Measurements from ENCODE around the gene ALDH1L1. TPM values are rescaled to one million over a fixed set of nuclear protein-coding genes. Genes with fewer than 3 reads are reported as not detected.

Gene ALDH1L1
- total and polyA plus RNA-seq, 7 experiments from 2014 or later, result not detected

- CTCF ChIA-PET, result no interaction called here
- Histone ChIP-seq H3K9me3 (ENCODE audit: control insufficient read depth in 2 of 3, low read length in 3 of 3) (no peaks in the 10 kb centered on the region), H3K27me3 (ENCODE audit: control insufficient read depth in 2 of 2, insufficient read depth in 2 of 2, low read length in 2 of 2) (no peaks in the 10 kb centered on the region), H3K36me3 (ENCODE audit: control insufficient read depth in 2 of 3, insufficient read depth in 3 of 3, low read length in 3 of 3) (no peaks in the 10 kb centered on the region), H3K4me3 (ENCODE audit: low read length) (no peak overlapping the region), H3K27ac (ENCODE audit: low read depth, low read length) (no peak overlapping the region), H3K4me1 (ENCODE audit: control insufficient read depth in 2 of 2, insufficient read depth in 2 of 2, low read length in 2 of 2) (no peaks in the 10 kb centered on the region)
- Mint-ChIP-seq H3K36me3 (no peaks in the 10 kb centered on the region), H3K4me3 (no peak overlapping the region), H3K27me3 (peaks cover 19 to 33% (median 28%) of the 10 kb centered on the region in 5 donors), H3K9me3 (peaks cover 0 to 1% (median 0%) of the 10 kb centered on the region in 11 donors), H3K27ac (no peak overlapping the region), H3K4me1 (peaks cover 0 to 5% (median 1%) of the 10 kb centered on the region in 7 donors)
- intact Hi-C loops (cut with micrococcal nuclease), result no loop called here
- DNase-seq (no peak), ATAC-seq (no peak)
- POLR2A ChIA-PET, result no interaction called here
These were observed 5.9 kb upstream of the ALDH1L1 start for GRCh38 chr3:126186271-126186670.

- ATAC-seq, result no peak
- Histone ChIP-seq H3K36me3 (ENCODE audit: control insufficient read depth in 2 of 3, insufficient read depth in 3 of 3, low read length in 3 of 3) (no peaks in the 10 kb centered on the region), H3K4me1 (ENCODE audit: control insufficient read depth in 2 of 2, insufficient read depth in 2 of 2, low read length in 2 of 2) (no peaks in the 10 kb centered on the region), H3K27me3 (ENCODE audit: control insufficient read depth in 2 of 2, insufficient read depth in 2 of 2, low read length in 2 of 2) (no peaks in the 10 kb centered on the region), H3K4me3 (ENCODE audit: low read length) (no peak overlapping the region), H3K27ac (ENCODE audit: low read depth, low read length) (no peak overlapping the region), H3K9me3 (ENCODE audit: control insufficient read depth in 2 of 3, low read length in 3 of 3) (no peaks in the 10 kb centered on the region)
- Mint-ChIP-seq H3K36me3 (no peaks in the 10 kb centered on the region), H3K27me3 (peaks cover 30 to 44% (median 38%) of the 10 kb centered on the region in 5 donors), H3K4me1 (peaks cover 0 to 10% (median 7%) of the 10 kb centered on the region in 7 donors), H3K9me3 (peaks cover 0 to 3% (median 0%) of the 10 kb centered on the region in 11 donors), H3K27ac (no peak overlapping the region), H3K4me3 (no peak overlapping the region)
- intact Hi-C loops (cut with micrococcal nuclease), result no loop called here
- POLR2A ChIA-PET, result no interaction called here
- CTCF ChIA-PET, result no interaction called here
- DNase-seq, result no peak
These were observed 4.1 kb upstream of the ALDH1L1 start for GRCh38 chr3:126184465-126185000.

DNA sequence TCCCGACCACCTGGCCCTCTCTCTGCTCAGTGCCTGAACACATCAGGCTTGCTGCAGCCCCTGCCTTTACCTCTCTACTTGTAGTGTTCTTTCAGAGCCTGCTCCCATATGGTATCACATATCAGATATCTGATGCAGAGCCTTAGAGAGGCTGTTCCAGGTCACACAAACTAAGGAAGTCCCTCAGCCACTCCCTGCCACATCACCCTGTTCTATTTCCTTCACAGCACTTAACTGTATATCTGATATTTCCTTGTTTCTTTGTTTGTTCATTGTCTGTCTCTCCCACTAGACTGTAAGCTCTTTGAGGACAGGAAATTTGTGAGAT is 976 bp upstream of the ALDH1L1 start:
- ATAC-seq (no peak), DNase-seq (no peak)
- Mint-ChIP-seq H3K4me3 (peak overlapping the region in 2 of 10 donors; percentile 1 to 7), H3K27me3 (peaks cover 36 to 49% (median 44%) of the 10 kb centered on the region in 5 donors), H3K36me3 (no peaks in the 10 kb centered on the region), H3K4me1 (peaks cover 0 to 10% (median 7%) of the 10 kb centered on the region in 7 donors), H3K27ac (no peak overlapping the region), H3K9me3 (peaks cover 0 to 3% (median 0%) of the 10 kb centered on the region in 11 donors)
- no peaks in the 10 kb centered on the region for H3K4me1 ChIP-seq (ENCODE audit: control insufficient read depth in 2 of 2, insufficient read depth in 2 of 2, low read length in 2 of 2)
- intact Hi-C loops (cut with micrococcal nuclease), result no loop called here
- no peak overlapping the region for H3K4me3 ChIP-seq (ENCODE audit: low read length)
- POLR2A ChIA-PET, result no interaction called here
- CTCF ChIA-PET, result no interaction called here
- H3K27ac ChIP-seq (ENCODE audit: low read depth, low read length), result no peak overlapping the region
- no peaks in the 10 kb centered on the region for H3K36me3 ChIP-seq (ENCODE audit: control insufficient read depth in 2 of 3, insufficient read depth in 3 of 3, low read length in 3 of 3)
- no peaks in the 10 kb centered on the region for H3K9me3 ChIP-seq (ENCODE audit: control insufficient read depth in 2 of 3, low read length in 3 of 3)
- no peaks in the 10 kb centered on the region for H3K27me3 ChIP-seq (ENCODE audit: control insufficient read depth in 2 of 2, insufficient read depth in 2 of 2, low read length in 2 of 2)

- H3K36me3 Mint-ChIP-seq, result no peaks in the 10 kb centered on the region
- Histone ChIP-seq H3K9me3 (ENCODE audit: control insufficient read depth in 2 of 3, low read length in 3 of 3) (no peaks in the 10 kb centered on the region), H3K4me1 (ENCODE audit: control insufficient read depth in 2 of 2, insufficient read depth in 2 of 2, low read length in 2 of 2) (no peaks in the 10 kb centered on the region), H3K27ac (ENCODE audit: low read depth, low read length) (no peak overlapping the region), H3K4me3 (ENCODE audit: low read length) (no peak overlapping the region), H3K36me3 (ENCODE audit: control insufficient read depth in 2 of 3, insufficient read depth in 3 of 3, low read length in 3 of 3) (no peaks in the 10 kb centered on the region), H3K27me3 (ENCODE audit: control insufficient read depth in 2 of 2, insufficient read depth in 2 of 2, low read length in 2 of 2) (no peaks in the 10 kb centered on the region)
- ChIA-PET CTCF (no interaction called here), POLR2A (no interaction called here)
- ATAC-seq, result no peak
- no peak overlapping the region for H3K27ac Mint-ChIP-seq
- no peak for DNase-seq
- peaks cover 0 to 3% (median 0%) of the 10 kb centered on the region in 11 donors for H3K9me3 Mint-ChIP-seq
- peaks cover 33 to 55% (median 48%) of the 10 kb centered on the region in 5 donors for H3K27me3 Mint-ChIP-seq
- intact Hi-C loops (cut with micrococcal nuclease), result no loop called here
- peak overlapping the region in 1 of 10 donors; percentile 46 for H3K4me3 Mint-ChIP-seq
- peaks cover 0 to 10% (median 7%) of the 10 kb centered on the region in 7 donors for H3K4me1 Mint-ChIP-seq
These were observed 435 bp downstream of the ALDH1L1 start for GRCh38 chr3:126179825-126180476.

GRCh38 chr3:126170073-126170777 is 10.2 kb downstream of the ALDH1L1 start:
- Mint-ChIP-seq H3K4me3 (no peak overlapping the region), H3K27me3 (peaks cover 26 to 55% (median 47%) of the 10 kb centered on the region in 5 donors), H3K4me1 (no peaks in the 10 kb centered on the region), H3K27ac (no peak overlapping the region), H3K36me3 (no peaks in the 10 kb centered on the region), H3K9me3 (peaks cover 0 to 6% (median 0%) of the 10 kb centered on the region in 11 donors)
- Histone ChIP-seq H3K36me3 (ENCODE audit: control insufficient read depth in 2 of 3, insufficient read depth in 3 of 3, low read length in 3 of 3) (no peaks in the 10 kb centered on the region), H3K27me3 (ENCODE audit: control insufficient read depth in 2 of 2, insufficient read depth in 2 of 2, low read length in 2 of 2) (peaks cover 0 to 4% of the 10 kb centered on the region in 2 donors), H3K9me3 (ENCODE audit: control insufficient read depth in 2 of 3, low read length in 3 of 3) (no peaks in the 10 kb centered on the region), H3K4me3 (ENCODE audit: low read length) (no peak overlapping the region), H3K27ac (ENCODE audit: low read depth, low read length) (no peak overlapping the region), H3K4me1 (ENCODE audit: control insufficient read depth in 2 of 2, insufficient read depth in 2 of 2, low read length in 2 of 2) (no peaks in the 10 kb centered on the region)
- DNase-seq (no peak), ATAC-seq (no peak)
- ChIA-PET CTCF (no interaction called here), POLR2A (no interaction called here)
- intact Hi-C loops (cut with micrococcal nuclease), result no loop called here

- Mint-ChIP-seq H3K27ac (no peak overlapping the region), H3K4me3 (no peak overlapping the region), H3K4me1 (peaks cover 0 to 1% (median 0%) of the 10 kb centered on the region in 7 donors), H3K27me3 (peaks cover 25 to 51% (median 43%) of the 10 kb centered on the region in 5 donors), H3K9me3 (peaks cover 0 to 6% (median 0%) of the 10 kb centered on the region in 11 donors), H3K36me3 (no peaks in the 10 kb centered on the region)
- ChIA-PET CTCF (no interaction called here), POLR2A (no interaction called here)
- Histone ChIP-seq H3K27me3 (ENCODE audit: control insufficient read depth in 2 of 2, insufficient read depth in 2 of 2, low read length in 2 of 2) (peaks cover 0 to 4% of the 10 kb centered on the region in 2 donors), H3K4me1 (ENCODE audit: control insufficient read depth in 2 of 2, insufficient read depth in 2 of 2, low read length in 2 of 2) (no peaks in the 10 kb centered on the region), H3K4me3 (ENCODE audit: low read length) (no peak overlapping the region), H3K36me3 (ENCODE audit: control insufficient read depth in 2 of 3, insufficient read depth in 3 of 3, low read length in 3 of 3) (no peaks in the 10 kb centered on the region), H3K9me3 (ENCODE audit: control insufficient read depth in 2 of 3, low read length in 3 of 3) (no peaks in the 10 kb centered on the region), H3K27ac (ENCODE audit: low read depth, low read length) (no peak overlapping the region)
- ATAC-seq, result no peak
- intact Hi-C loops (cut with micrococcal nuclease), result no loop called here
- DNase-seq, result no peak
These were observed 12.8 kb downstream of the ALDH1L1 start for GRCh38 chr3:126167566-126167965.

Measured in naive thymus-derived CD4-positive, alpha-beta T cell (primary cell).